Endothelial cell of umbilical vein (primary cell): ENCODE measurements around the gene ASB14. TPM values are rescaled to one million over a fixed set of nuclear protein-coding genes. Genes with fewer than 3 reads are reported as not detected.

Experiments used
- BruUV-seq: library from RNA; stranded (reverse); fragments of 400-500 nt; replicated peaks from 2 replicates; lab custom pipeline; 2021; lab: Mats Ljungman, UMichigan
- CTCF ChIA-PET: fragments of 300-600, 350-600 bp; sonication (Branson Sonifier 250); formaldehyde crosslinking; loops from one replicate; lab custom pipeline; 2021; ENCODE audit warnings: antibody characterized with exemption, inconsistent platforms; lab: Charles Lee
- POLR2A ChIA-PET: fragments of 300-600, 350-600 bp; sonication (Branson Sonifier 250); formaldehyde crosslinking; loops from one replicate; lab custom pipeline; 2021; ENCODE audit warnings: antibody characterized with exemption, inconsistent platforms; lab: Charles Lee
- DNase-seq: peaks from one replicate; pipeline ENCODE4 v3.0.0-alpha.2; 2011; ENCODE audit warnings: low read depth, low spot score
- FAIRE-seq: peaks from 2 replicates; lab custom pipeline; 2011; peaks lifted over from hg19 to GRCh38; lab: Jason Lieb, UNC
- H2AFZ ChIP-seq: 2 replicates; pipeline ENCODE4 v1.6.0; 2012; ENCODE audit warnings: low read depth, low read length, control low read depth, inconsistent platforms
- H3K27ac ChIP-seq: 2 replicates; pipeline ENCODE4 v1.5.1; 2011; ENCODE audit warnings: low read depth, mild to moderate bottlenecking, control low read depth, low read length, moderate library complexity; ENCODE audit not compliant: insufficient read depth
- H3K27me3 ChIP-seq, 2 experiments: 2 replicates each; pipeline versions ENCODE4 v1.6.0 to v1.6.1; 2011; ENCODE audit warnings: low read length in 2 of 2, mixed read lengths in 1 of 2; ENCODE audit not compliant: control insufficient read depth in 2 of 2, insufficient read depth in 2 of 2
- H3K36me3 ChIP-seq, 2 experiments: 2 replicates in 1 of 2; 3 replicates in 1 of 2; pipeline ENCODE4 v1.5.1; 2011; ENCODE audit warnings: low read length in 2 of 2, mild to moderate bottlenecking in 1 of 2, moderate library complexity in 1 of 2; ENCODE audit not compliant: control insufficient read depth in 2 of 2, insufficient read depth in 2 of 2; ENCODE audit errors: extremely low read depth in 1 of 2
- H3K4me1 ChIP-seq: 3 replicates; pipeline ENCODE4 v1.5.1; 2011; ENCODE audit warnings: mild to moderate bottlenecking, low read length; ENCODE audit not compliant: control insufficient read depth, insufficient read depth; ENCODE audit errors: extremely low read depth
- H3K4me2 ChIP-seq: 2 replicates; pipeline ENCODE4 v1.6.1; 2011; ENCODE audit warnings: low read length, control low read depth, mixed read lengths; ENCODE audit not compliant: insufficient read depth
- H3K4me3 ChIP-seq, 3 experiments: fragments of 200-600 bp in 1 of 3; sonication (generic), shearing (Covaris generic) in 1 of 3; replicated peaks in 1 of 3; 2 replicates each; pipeline ENCODE4 v1.5.1; 2011 to 2016; ENCODE audit warnings: control low read depth in 3 of 3, low read length in 3 of 3, mild to moderate bottlenecking in 2 of 3, inconsistent platforms in 1 of 3, low read depth in 1 of 3, moderate library complexity in 1 of 3; ENCODE audit not compliant: insufficient read depth in 1 of 3
- H3K79me2 ChIP-seq: 2 replicates; pipeline ENCODE4 v1.6.0; 2012; ENCODE audit warnings: low read length, inconsistent platforms; ENCODE audit not compliant: control insufficient read depth, insufficient read depth
- H3K9ac ChIP-seq: replicated peaks from 2 replicates; pipeline ENCODE3; 2011; ENCODE audit warnings: low read length, control low read depth; ENCODE audit not compliant: insufficient read depth; ENCODE audit errors: extremely low read depth
- H3K9me1 ChIP-seq: replicated peaks from 3 replicates; pipeline ENCODE4 v1.6.0; 2011; ENCODE audit warnings: mild to moderate bottlenecking, low read length; ENCODE audit not compliant: control insufficient read depth, insufficient read depth; ENCODE audit errors: extremely low read depth
- H3K9me3 ChIP-seq: replicated peaks from 2 replicates; pipeline ENCODE4 v1.5.1; 2012; ENCODE audit warnings: low read length, inconsistent platforms; ENCODE audit not compliant: control insufficient read depth, insufficient read depth
- H4K20me1 ChIP-seq: replicated peaks from 2 replicates; pipeline ENCODE3; 2011; ENCODE audit warnings: mild to moderate bottlenecking, low read length; ENCODE audit not compliant: control insufficient read depth, insufficient read depth; ENCODE audit errors: extremely low read depth
- EZH2 ChIP-seq: IDR thresholded peaks from 2 replicates; pipeline ENCODE4 v1.6.1; 2012; ENCODE audit warnings: borderline replicate concordance, low read depth, mild to moderate bottlenecking, moderate library complexity, low read length, inconsistent platforms; ENCODE audit not compliant: severe bottlenecking
- FOS ChIP-seq: IDR thresholded peaks from 2 replicates; pipeline ENCODE4 v1.6.1; 2011; ENCODE audit warnings: mild to moderate bottlenecking, low read length, moderate library complexity, borderline replicate concordance; ENCODE audit not compliant: insufficient read depth
- GATA2 ChIP-seq: IDR thresholded peaks from 2 replicates; pipeline ENCODE4 v1.7.0; 2011; ENCODE audit warnings: low read depth, mild to moderate bottlenecking, moderate library complexity, mixed read lengths, low read length; ENCODE audit not compliant: insufficient read length, insufficient read depth
- JUN ChIP-seq: IDR thresholded peaks from 2 replicates; pipeline ENCODE4 v1.6.1; 2011; ENCODE audit warnings: borderline replicate concordance, low read depth; ENCODE audit not compliant: insufficient read length, insufficient read depth
- MYC ChIP-seq: IDR thresholded peaks from one replicate; pipeline ENCODE4 v1.6.1; 2011; ENCODE audit warnings: mild to moderate bottlenecking, low read depth, low read length
- POLR2AphosphoS5 ChIP-seq: IDR thresholded peaks from 2 replicates; pipeline ENCODE4 v1.6.1; 2012; ENCODE audit warnings: low read depth, mild to moderate bottlenecking, control low read depth, low read length, moderate library complexity; ENCODE audit not compliant: insufficient read depth
- dilution Hi-C: fragments of 300-500 bp; cut with MboI; formaldehyde crosslinking; loops from one replicate; pipeline ENCODE4 v1.15.0; 2019; ENCODE audit warnings: low sequenced_read_pairs; ENCODE audit not compliant: extremely low pct_ligation_motif_present
- intact Hi-C: fragments of 100-400 bp; cut with micrococcal nuclease; formaldehyde crosslinking; loops from one replicate; pipeline ENCODE4 v1.10.0; 2022
- polyA plus RNA-seq, 4 experiments: library from polyadenylated mRNA; depleted of rRNA in 3 of 4; stranded (reverse) in 3 of 4; unstranded in 1 of 4; fragments of >200 nt; gene quantifications; 2 replicates each; pipeline versions ENCODE4 v1.2.1 to v1.2.3, GENCODE V29; 2011 to 2012; ENCODE audit warnings: missing spikeins in 1 of 4
- total RNA-seq: library from RNA; stranded (reverse); gene quantifications from 2 replicates; pipeline ENCODE4 v1.2.3, GENCODE V29; 2021
- TF ChIP-seq, protein P1 (sequence below): IDR thresholded peaks from 2 replicates; pipeline ENCODE4 v1.6.1; 2011; ENCODE audit not compliant: insufficient read depth, insufficient read length

The ASB14 gene
- total and polyA plus RNA-seq, 2 donors (not counting 3 experiments of a cell fraction or from before 2014, with no cell fraction given): 0.01 TPM; not detected in 1

DNA sequence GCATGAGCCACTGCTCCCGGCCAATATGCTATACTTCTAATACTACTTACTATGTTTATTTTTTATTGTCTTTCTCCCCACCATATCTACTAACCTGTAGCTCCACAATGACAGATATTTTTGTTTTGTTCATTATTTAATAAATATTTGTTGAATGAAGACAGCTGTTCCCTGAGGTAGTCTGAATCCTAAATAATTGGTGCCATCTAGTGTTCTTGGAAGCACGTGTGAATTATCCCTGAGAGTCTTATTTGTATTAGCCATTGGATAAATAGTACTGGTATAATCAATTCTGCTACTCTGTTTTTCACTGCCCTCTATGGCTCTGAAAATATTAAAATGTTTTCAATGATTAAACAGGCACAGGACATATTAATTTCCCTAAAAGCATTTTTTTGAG is 70.6 kb downstream of the ASB14 start:
- peaks cover 4% of the 10 kb centered on the region for H3K4me1 ChIP-seq
- dilution Hi-C loops: no loop called here
- H3K4me2 ChIP-seq: no peak overlapping the region
- H3K27me3 ChIP-seq: no peaks in the 10 kb centered on the region
- no peaks in the 10 kb centered on the region for H3K9me3 ChIP-seq
- FAIRE-seq (peak; percentile 42), DNase-seq (peak; percentile 37)
- no peaks in the 10 kb centered on the region for H4K20me1 ChIP-seq
- no peaks in the 10 kb centered on the region for H3K36me3 ChIP-seq
- H2AFZ ChIP-seq: no peak overlapping the region
- no peak overlapping the region for H3K27ac ChIP-seq
- ChIA-PET POLR2A (no interaction called here), CTCF (interaction anchor here (0.7 to 3.5 kb wide), 8 partner anchors 12 to 226 kb away, joined by 4 to 13 read pairs (median 8); no protein-coding TSS in a partner anchor)
- no peak overlapping the region for H3K4me3 ChIP-seq
- H3K79me2 ChIP-seq: no peaks in the 10 kb centered on the region
- H3K9me1 ChIP-seq: no peaks in the 10 kb centered on the region
- intact Hi-C loops: loop anchor here (1.0 kb wide), 1 partner anchor 122 kb away; no protein-coding TSS in a partner anchor
- no peak for TF ChIP-seq EZH2
- no peak for TF ChIP-seq GATA2
- TF ChIP-seq POLR2AphosphoS5: no peak
- TF ChIP-seq FOS: no peak
- TF ChIP-seq, protein P1, sequence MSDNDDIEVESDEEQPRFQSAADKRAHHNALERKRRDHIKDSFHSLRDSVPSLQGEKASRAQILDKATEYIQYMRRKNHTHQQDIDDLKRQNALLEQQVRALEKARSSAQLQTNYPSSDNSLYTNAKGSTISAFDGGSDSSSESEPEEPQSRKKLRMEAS: no peak
- no peak for TF ChIP-seq MYC
- TF ChIP-seq JUN: no peak
- BruUV-seq: no TSS peak
- H3K9ac ChIP-seq: no peak overlapping the region

Other genes starting within 250 kb of the ASB14 start
- 0.14 TPM in 1 of 2 replicates, not detected in the other for gene SPATA12, start 232.0 kb downstream of the ASB14 start, total RNA-seq
- 0.13 and 0.18 TPM in 2 replicates for gene SPATA12, start 232.0 kb downstream of the ASB14 start, polyA plus RNA-seq
- 0.93 and 0.97 TPM in 2 replicates for gene IL17RD, start 127.3 kb downstream of the ASB14 start, total RNA-seq
- gene IL17RD, start 127.3 kb downstream of the ASB14 start, polyA plus RNA-seq: 0.29 and 0.36 TPM in 2 replicates
- 0.58 and 0.65 TPM in 2 replicates for gene HESX1, start 92.7 kb downstream of the ASB14 start, total RNA-seq
- gene HESX1, start 92.7 kb downstream of the ASB14 start, polyA plus RNA-seq: 0.21 and 0.35 TPM in 2 replicates
- gene APPL1, start 65.0 kb downstream of the ASB14 start, total RNA-seq: 28.8 and 29.7 TPM in 2 replicates
- 6.5 and 9.2 TPM in 2 replicates for gene APPL1, start 65.0 kb downstream of the ASB14 start, polyA plus RNA-seq